ENCODE measurements around the gene NPAS1. TPM values are rescaled to one million over a fixed set of nuclear protein-coding genes. Genes with fewer than 3 reads are reported as not detected.

The NPAS1 gene
- total and polyA plus RNA-seq, 2 of the 13 experiments (the other 11 are each of a cell fraction or from before 2014, with no cell fraction given) = 0.35 to 2.9 TPM

DNA sequence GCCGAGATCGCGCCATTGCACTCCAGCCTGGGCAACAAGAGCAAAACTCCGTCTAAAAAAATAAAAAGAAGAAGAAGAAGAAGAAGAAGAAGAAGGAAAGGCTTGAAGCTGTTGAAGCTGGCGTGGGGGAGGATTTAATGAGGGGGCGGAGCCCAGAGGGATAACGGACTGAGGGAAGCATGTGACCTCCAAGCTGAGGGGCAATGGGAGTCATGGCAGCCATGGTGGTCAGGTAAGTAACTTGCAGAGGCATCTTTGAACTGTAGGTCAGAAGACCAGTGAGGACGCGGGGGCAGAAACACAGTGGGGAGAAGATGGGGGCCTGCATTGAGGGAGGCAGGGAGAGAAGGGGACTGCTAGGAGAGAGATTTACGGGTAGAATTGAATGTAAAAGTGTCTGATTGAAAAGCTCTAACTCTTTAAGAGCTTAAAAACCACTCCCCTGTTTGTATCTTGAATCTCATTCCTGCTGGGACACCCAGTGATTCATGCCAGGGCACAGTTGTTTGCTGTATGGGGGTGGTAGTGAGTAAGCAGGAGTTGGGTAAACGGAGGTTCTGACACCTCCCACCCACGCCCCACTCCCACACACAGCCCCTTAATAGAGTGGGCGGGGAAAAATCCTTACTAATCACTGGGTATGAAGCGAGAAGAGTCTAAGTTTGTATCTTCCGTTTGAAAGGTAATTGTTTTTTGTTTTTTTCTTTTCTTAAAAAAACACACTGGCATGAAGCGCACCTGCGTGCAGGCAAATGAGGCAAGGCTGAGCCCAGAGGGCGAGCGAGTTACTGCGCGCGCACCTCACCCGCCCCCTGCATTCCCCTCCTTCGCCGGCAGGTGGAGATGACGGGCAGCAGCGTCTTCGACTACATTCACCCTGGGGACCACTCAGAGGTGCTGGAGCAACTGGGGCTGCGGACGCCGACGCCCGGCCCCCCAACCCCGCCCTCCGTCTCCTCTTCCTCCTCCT, 15.8 kb downstream of the NPAS1 start (continued):
- TF ChIP-seq ZNF350 (CRISPR knock-in tag; IDR thresholded peaks at IDR 0.05; ENCODE audit: borderline replicate concordance, low read depth) (peak; percentile 41; the same call in 1 of the 2 replicates), MIER2 (CRISPR knock-in tag; IDR thresholded peaks at IDR 0.05) (no peak), SMAD3 (CRISPR knock-in tag; IDR thresholded peaks at IDR 0.05) (no peak), XRCC5 (optimal IDR thresholded peaks at IDR 0.05; ENCODE audit: low read length) (peak; percentile 73), CENPT (CRISPR knock-in tag; IDR thresholded peaks at IDR 0.05; ENCODE audit: low read depth) (no peak), MLLT10 (CRISPR knock-in tag; IDR thresholded peaks at IDR 0.05) (no peak), NPAS2 (CRISPR knock-in tag; IDR thresholded peaks at IDR 0.05; ENCODE audit: borderline replicate concordance) (no peak), PITX1 (CRISPR knock-in tag; IDR thresholded peaks at IDR 0.05) (no peak; the same call in 1 of the 2 replicates), HMG20A (CRISPR knock-in tag; IDR thresholded peaks at IDR 0.05; ENCODE audit: borderline replicate concordance) (no peak), ZNF569 (CRISPR knock-in tag; IDR thresholded peaks at IDR 0.05; ENCODE audit: borderline replicate concordance) (no peak), HOXA9 (CRISPR knock-in tag; IDR thresholded peaks at IDR 0.05; ENCODE audit: borderline replicate concordance) (no peak), ZFAT (CRISPR knock-in tag; conservative IDR thresholded peaks at IDR 0.05) (no peak), AHR (CRISPR knock-in tag; IDR thresholded peaks at IDR 0.05) (no peak), SPEN (CRISPR knock-in tag; IDR thresholded peaks at IDR 0.05; ENCODE audit: low read depth) (no peak), MYC (CRISPR knock-in tag; IDR thresholded peaks at IDR 0.05; ENCODE audit: borderline replicate concordance) (peak; percentile 22; the same call in 1 of the 2 replicates), ZBTB7A (CRISPR knock-in tag; IDR thresholded peaks at IDR 0.05) (no peak), EHMT2 (IDR thresholded peaks at IDR 0.05; ENCODE audit: borderline replicate concordance, low read depth, low read length) (no peak), NFE2L1 (CRISPR knock-in tag; IDR thresholded peaks at IDR 0.05; ENCODE audit: borderline replicate concordance) (no peak), ZNF550 (CRISPR knock-in tag; IDR thresholded peaks at IDR 0.05; ENCODE audit: borderline replicate concordance) (no peak), FOXK2 (IDR thresholded peaks at IDR 0.05) (no peak), MXD4 (CRISPR knock-in tag; IDR thresholded peaks at IDR 0.05) (no peak)
- TF ChIP-seq, protein P1, sequence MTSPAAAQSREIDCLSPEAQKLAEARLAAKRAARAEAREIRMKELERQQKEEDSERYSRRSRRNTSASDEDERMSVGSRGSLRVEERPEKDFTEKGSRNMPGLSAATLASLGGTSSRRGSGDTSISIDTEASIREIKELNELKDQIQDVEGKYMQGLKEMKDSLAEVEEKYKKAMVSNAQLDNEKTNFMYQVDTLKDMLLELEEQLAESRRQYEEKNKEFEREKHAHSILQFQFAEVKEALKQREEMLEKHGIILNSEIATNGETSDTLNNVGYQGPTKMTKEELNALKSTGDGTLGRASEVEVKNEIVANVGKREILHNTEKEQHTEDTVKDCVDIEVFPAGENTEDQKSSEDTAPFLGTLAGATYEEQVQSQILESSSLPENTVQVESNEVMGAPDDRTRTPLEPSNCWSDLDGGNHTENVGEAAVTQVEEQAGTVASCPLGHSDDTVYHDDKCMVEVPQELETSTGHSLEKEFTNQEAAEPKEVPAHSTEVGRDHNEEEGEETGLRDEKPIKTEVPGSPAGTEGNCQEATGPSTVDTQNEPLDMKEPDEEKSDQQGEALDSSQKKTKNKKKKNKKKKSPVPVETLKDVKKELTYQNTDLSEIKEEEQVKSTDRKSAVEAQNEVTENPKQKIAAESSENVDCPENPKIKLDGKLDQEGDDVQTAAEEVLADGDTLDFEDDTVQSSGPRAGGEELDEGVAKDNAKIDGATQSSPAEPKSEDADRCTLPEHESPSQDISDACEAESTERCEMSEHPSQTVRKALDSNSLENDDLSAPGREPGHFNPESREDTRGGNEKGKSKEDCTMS (CRISPR knock-in tag; conservative IDR thresholded peaks at IDR 0.05) = no peak
- TF ChIP-seq, protein P2, sequence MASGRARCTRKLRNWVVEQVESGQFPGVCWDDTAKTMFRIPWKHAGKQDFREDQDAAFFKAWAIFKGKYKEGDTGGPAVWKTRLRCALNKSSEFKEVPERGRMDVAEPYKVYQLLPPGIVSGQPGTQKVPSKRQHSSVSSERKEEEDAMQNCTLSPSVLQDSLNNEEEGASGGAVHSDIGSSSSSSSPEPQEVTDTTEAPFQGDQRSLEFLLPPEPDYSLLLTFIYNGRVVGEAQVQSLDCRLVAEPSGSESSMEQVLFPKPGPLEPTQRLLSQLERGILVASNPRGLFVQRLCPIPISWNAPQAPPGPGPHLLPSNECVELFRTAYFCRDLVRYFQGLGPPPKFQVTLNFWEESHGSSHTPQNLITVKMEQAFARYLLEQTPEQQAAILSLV (CRISPR knock-in tag; IDR thresholded peaks at IDR 0.05; ENCODE audit: borderline replicate concordance) = no peak
- TF ChIP-seq, protein P3, sequence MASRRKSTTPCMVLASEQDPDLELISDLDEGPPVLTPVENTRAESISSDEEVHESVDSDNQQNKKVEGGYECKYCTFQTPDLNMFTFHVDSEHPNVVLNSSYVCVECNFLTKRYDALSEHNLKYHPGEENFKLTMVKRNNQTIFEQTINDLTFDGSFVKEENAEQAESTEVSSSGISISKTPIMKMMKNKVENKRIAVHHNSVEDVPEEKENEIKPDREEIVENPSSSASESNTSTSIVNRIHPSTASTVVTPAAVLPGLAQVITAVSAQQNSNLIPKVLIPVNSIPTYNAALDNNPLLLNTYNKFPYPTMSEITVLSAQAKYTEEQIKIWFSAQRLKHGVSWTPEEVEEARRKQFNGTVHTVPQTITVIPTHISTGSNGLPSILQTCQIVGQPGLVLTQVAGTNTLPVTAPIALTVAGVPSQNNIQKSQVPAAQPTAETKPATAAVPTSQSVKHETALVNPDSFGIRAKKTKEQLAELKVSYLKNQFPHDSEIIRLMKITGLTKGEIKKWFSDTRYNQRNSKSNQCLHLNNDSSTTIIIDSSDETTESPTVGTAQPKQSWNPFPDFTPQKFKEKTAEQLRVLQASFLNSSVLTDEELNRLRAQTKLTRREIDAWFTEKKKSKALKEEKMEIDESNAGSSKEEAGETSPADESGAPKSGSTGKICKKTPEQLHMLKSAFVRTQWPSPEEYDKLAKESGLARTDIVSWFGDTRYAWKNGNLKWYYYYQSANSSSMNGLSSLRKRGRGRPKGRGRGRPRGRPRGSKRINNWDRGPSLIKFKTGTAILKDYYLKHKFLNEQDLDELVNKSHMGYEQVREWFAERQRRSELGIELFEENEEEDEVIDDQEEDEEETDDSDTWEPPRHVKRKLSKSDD (CRISPR knock-in tag; IDR thresholded peaks at IDR 0.05; ENCODE audit: low read depth) = no peak
